Measurements from ENCODE around the gene EBF4. TPM values are rescaled to one million over a fixed set of nuclear protein-coding genes. Genes with fewer than 3 reads are reported as not detected.
"Not testable (repeated sequence)": the region's sequence is repeated elsewhere in the genome, so short reads cannot be mapped to it uniquely, and the experiment has no call there.

EBF4 gene
- total RNA-seq, 2 donors from 2014 or later, result 8.9 to 23.0 TPM

DNA sequence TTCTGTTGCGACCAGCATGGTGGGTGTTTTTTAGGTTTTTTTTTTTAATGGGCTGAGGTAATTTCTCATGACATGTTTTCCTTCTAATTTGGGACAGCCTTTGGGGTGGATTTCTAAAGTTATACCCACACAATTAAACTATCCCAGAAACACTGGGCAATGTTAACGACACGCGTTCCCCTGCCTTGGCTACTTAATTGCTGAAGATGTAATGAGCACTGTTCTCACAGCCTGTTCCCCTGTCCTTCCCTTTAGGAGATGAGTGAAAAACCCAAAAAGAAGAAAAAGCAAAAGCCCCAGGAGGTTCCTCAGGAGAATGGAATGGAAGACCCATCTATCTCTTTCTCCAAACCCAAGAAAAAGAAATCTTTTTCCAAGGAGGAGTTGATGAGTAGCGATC, 34.9 kb upstream of the EBF4 start:
- H3K4me3 Mint-ChIP-seq, result no peak overlapping the region
- peaks cover 58% of the 10 kb centered on the region for H3K4me1 Mint-ChIP-seq (ENCODE audit: low read depth)

DNA sequence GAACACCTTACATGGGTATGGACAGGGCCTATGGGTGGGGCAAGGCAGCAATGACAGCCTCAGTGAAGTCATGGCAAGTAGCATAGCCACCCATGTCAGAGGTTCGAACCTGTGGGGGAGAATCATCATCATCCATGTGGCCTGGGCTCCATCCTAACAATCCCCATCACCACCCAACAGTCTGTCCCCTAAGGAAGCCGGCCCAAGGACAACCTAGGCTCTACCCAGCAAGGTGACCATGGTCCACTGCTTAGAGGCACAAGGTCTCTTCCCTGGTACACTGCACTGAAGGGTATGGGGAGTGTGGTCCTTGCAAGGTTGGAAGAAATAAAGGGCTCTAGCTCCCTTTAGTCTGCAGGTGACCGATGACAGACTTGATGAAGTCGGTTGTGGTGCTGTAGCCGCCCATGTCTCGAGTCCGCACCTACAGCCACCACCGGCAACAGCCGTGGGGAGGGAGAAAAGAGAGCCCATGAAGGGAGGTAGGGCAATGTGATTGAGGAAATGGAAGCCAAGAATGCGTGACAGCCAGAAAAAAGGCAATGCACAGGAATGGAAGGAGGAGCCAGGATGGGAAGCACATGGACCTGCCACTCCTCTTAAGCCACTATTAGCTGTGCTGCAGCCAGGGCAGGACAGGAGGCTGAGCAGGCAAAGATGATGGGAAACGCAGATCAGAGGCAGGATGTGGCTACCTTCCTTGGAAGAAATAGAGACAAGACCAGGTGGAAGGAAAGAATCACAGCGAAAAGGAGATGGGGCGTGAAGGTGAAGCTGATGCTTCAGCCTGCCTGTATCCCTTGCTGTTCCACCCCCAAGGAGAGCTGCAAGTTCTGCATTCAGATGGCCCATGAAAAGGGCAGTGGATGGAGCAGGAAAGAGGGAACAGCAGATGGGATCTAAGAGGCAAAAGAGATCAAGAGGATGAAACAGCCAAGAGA, 33.9 kb upstream of the EBF4 start:
- ATAC-seq (replicated peaks in 1 of 2) (peak; percentile 14 to 30), DNase-seq (peak in 1 of 2 donors; percentile 28)
- H3K27ac Mint-ChIP-seq, result no peak overlapping the region
- H3K4me3 Mint-ChIP-seq, result no peak overlapping the region
- H3K27me3 Mint-ChIP-seq (ENCODE audit: low read depth), result no peaks in the 10 kb centered on the region
- no peaks in the 10 kb centered on the region for H3K9me3 Mint-ChIP-seq
- peaks cover 29 to 39% of the 10 kb centered on the region in 2 donors for H3K36me3 Mint-ChIP-seq (ENCODE audit: insufficient read depth in 2 of 2)
- H3K4me1 Mint-ChIP-seq (ENCODE audit: low read depth), result peaks cover 60% of the 10 kb centered on the region

More for the DNA sequence above, 34.9 kb upstream of the EBF4 start:
- Mint-ChIP-seq H3K27me3 (ENCODE audit: low read depth) (no peaks in the 10 kb centered on the region), H3K27ac (peak overlapping the region; percentile 35), H3K9me3 (no peaks in the 10 kb centered on the region), H3K36me3 (ENCODE audit: insufficient read depth in 2 of 2) (peaks cover 29 to 41% of the 10 kb centered on the region in 2 donors)
- DNase-seq (no peak), ATAC-seq (replicated peaks in 1 of 2) (no peak)

DNA sequence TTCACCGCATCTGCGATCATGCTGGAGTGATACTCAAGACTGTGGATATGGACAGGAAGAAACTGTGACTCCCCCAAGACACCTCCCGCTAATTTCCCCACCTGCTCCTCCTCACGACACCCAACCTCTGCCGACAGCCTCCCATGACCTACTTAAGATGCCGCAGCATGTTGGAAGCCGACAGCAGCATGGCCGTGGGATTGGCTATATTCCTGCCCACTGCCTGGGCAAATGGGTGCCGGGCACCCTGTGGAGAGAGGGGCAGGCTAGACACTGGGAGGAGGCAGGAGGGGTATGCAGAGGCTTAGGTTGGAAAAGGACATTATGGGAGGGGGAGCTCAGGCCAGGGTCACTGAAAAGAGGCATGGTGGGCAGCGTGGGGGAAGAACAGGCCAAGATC, 33.0 kb upstream of the EBF4 start:
- Mint-ChIP-seq H3K9me3 (no peaks in the 10 kb centered on the region), H3K27ac (no peak overlapping the region), H3K4me3 (no peak overlapping the region), H3K27me3 (ENCODE audit: low read depth) (no peaks in the 10 kb centered on the region), H3K4me1 (ENCODE audit: low read depth) (peaks cover 58% of the 10 kb centered on the region), H3K36me3 (ENCODE audit: insufficient read depth in 2 of 2) (peaks cover 27 to 34% of the 10 kb centered on the region in 2 donors)
- no peak for DNase-seq
- ATAC-seq (replicated peaks in 1 of 2), result peak in 1 of 2 donors; percentile 6

DNA sequence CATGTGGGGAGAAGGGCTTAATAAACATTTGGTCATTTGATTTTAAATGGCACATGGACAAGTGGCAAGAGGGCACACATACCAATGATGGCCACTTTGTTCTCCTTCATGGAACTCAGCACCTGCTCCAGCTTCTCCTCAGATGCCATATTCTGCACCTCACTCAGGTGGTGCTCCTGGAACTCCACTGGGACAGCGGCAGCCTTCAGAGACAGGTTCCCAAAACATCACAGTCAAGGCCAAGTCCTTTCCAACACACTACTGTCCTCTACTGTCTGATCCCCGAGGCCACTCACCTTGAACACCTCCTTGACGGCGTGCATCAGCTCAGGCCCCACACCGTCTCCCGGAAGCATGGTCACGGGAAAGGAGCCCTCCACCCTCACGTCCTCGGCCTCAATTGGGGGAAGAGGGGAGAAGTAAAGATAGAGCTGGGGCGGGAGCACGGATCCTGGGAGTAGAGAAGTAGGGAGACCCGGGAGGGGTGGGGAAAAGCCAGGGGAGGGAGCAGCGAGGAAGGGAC, 29.2 kb upstream of the EBF4 start:
- Mint-ChIP-seq H3K27me3 (ENCODE audit: low read depth) (peaks cover 4% of the 10 kb centered on the region), H3K4me1 (ENCODE audit: low read depth) (peaks cover 36% of the 10 kb centered on the region), H3K9me3 (no peaks in the 10 kb centered on the region), H3K4me3 (peak overlapping the region; percentile 85 to 96), H3K36me3 (ENCODE audit: insufficient read depth in 2 of 2) (peaks cover 8 to 13% of the 10 kb centered on the region in 2 donors), H3K27ac (peak overlapping the region; percentile 90)
- DNase-seq, result no peak
- ATAC-seq (replicated peaks in 1 of 2), result no peak

DNA sequence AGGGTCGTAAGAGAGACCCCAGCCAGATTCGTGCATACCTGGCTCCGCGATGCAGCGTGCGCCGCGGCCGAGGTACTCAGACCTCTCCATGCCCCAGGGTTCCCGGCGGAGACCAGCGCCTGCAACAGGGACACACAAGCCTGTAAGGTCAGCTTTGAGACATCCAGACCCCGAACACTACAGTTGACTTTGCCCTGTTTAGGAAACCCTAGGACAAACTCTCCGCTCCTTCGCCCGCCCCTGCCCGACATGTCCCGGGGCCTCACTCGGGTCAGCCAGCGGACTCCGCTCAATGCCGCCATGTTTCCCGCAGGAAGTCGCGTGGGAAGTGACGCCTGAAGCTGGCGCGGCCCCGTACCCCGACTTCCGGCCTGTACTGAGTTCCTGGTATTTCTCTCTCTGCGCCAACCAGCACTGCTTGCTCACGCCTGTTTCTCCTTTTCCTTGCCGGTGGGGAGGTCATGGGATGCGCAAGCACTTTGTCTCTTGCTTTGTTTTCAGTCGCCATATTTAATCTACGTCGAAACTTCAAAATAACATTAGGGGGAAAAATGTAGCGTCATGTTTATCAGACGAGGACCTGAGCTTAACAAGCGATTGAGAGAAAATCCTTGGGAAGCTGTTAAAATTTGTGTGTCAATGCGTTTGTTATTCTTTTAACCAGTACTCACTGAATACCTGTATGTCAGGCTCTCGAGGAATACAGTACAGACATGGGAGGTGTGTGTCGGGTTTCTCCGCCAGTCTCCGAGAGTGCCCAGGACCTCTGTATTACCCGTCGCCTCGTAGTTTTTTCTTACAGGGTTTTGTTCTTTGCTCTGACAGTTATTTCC, 28.5 kb upstream of the EBF4 start, which contains the start of gene IDH3B:
TSS of gene IDH3B (minus strand) at position 330 of the 833 bp plus-strand sequence. CDS start at position 302, 28 bp downstream.
- Mint-ChIP-seq H3K27ac (peak within 1 kb of the TSS; percentile 90), H3K27me3 (ENCODE audit: low read depth) (peaks cover 8% of the 10 kb centered on the region), H3K4me3 (peak within 1 kb of the TSS; percentile 85 to 96), H3K9me3 (no peaks in the 10 kb centered on the region), H3K4me1 (ENCODE audit: low read depth) (peaks cover 32% of the 10 kb centered on the region), H3K36me3 (ENCODE audit: insufficient read depth in 2 of 2) (peaks cover 6 to 8% of the 10 kb centered on the region in 2 donors)
- DNase-seq (peak; percentile 92 to 93), ATAC-seq (replicated peaks in 1 of 2) (peak; percentile 87 to 99)

DNA sequence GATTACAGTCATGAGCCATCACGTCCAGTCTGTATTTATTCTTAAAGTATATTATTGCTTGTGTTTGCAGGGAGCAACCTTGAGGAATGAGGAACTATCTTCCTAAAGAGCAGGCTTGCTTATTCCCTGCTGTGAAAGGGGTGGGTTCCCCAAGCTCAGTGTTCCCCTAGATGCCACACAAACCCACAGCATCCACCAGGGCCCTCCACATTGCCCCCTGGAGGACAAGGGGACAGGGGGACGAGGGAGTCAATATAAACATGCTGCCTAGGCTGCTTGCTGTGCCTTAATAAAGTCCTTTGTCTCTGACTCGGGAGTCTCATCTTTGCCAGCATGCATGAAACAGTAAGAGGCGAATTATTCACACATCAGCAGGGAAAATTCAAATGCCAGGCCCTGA, 20.6 kb upstream of the EBF4 start:
- Mint-ChIP-seq H3K27me3 (ENCODE audit: low read depth) (peaks cover 8% of the 10 kb centered on the region), H3K9me3 (no peaks in the 10 kb centered on the region), H3K4me3 (no peak overlapping the region), H3K36me3 (ENCODE audit: insufficient read depth in 2 of 2) (no peaks in the 10 kb centered on the region), H3K4me1 (ENCODE audit: low read depth) (no peaks in the 10 kb centered on the region), H3K27ac (no peak overlapping the region)
- ATAC-seq (replicated peaks in 1 of 2) (peak; percentile 23 to 49), DNase-seq (peak in 1 of 2 donors; percentile 30)

DNA sequence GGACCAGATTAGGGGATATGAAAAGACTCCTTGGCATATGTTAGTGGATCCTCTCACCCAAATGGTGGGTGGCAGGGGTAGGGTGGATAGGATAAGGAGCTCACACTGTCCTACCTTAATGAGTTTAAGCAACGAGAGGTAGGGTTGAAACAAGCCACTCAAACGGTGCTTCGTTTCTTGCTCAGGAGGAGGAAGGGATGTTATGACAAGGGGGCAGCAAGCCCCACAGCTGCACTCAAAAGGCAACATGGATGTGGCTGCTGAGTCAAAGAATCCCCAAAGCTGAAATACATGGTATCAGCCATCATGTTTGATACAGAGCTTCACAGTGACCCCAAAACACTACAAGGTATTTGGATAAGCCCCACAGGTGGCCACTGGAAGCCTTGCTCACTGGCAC, 20.1 kb upstream of the EBF4 start:
- Mint-ChIP-seq H3K27ac (no peak overlapping the region), H3K27me3 (ENCODE audit: low read depth) (peaks cover 8% of the 10 kb centered on the region), H3K4me3 (no peak overlapping the region), H3K9me3 (no peaks in the 10 kb centered on the region), H3K4me1 (ENCODE audit: low read depth) (no peaks in the 10 kb centered on the region), H3K36me3 (ENCODE audit: insufficient read depth in 2 of 2) (no peaks in the 10 kb centered on the region)
- no peak for DNase-seq
- ATAC-seq (replicated peaks in 1 of 2), result peak; percentile 24 to 84

DNA sequence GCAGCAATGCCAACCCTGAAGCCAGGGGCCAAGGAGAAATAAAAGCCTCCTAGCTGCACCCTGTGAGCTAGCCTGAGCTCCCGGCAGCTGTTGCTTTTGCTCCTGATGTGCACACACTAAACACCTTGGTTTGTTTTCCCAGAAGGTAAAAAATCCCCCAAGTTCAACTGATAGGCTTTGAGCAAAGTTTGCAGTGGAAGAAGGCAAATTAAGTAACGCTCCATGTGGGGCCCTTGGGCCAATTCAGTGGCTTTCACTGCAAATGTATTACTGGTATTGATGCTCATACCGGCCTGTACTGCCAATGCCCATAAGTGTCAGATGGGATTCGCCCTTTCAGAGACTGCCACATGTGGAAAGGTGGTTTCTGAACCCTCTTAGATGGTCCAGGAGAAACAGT, 19.1 kb upstream of the EBF4 start:
- ATAC-seq (replicated peaks in 1 of 2) (no peak), DNase-seq (no peak)
- Mint-ChIP-seq H3K4me1 (ENCODE audit: low read depth) (no peaks in the 10 kb centered on the region), H3K27ac (no peak overlapping the region), H3K36me3 (ENCODE audit: insufficient read depth in 2 of 2) (no peaks in the 10 kb centered on the region), H3K4me3 (no peak overlapping the region), H3K27me3 (ENCODE audit: low read depth) (peaks cover 4% of the 10 kb centered on the region), H3K9me3 (no peaks in the 10 kb centered on the region)

DNA sequence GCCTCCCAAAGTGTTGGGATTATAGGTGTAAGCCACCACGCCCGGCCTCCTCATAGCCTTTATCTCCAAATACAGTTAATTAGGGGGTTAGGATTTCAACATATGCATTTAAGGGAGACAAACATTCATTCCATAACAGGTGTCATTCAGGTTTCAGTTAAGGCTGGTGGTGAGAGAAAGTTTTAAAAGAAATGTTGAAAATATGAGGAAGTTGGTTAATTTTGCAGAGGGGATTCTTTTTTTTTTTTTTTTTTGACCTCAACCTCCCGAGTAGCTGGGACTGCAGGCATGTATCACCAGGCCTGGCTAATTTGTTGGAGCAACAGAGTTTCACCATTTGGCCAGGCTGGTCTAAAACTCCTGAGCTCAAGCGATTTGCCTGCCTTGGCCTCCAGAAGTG, 12.5 kb upstream of the EBF4 start:
- DNase-seq, result no peak
- ATAC-seq (replicated peaks in 1 of 2), result no peak
- no peaks in the 10 kb centered on the region for H3K36me3 Mint-ChIP-seq (ENCODE audit: insufficient read depth in 2 of 2)
- no peaks in the 10 kb centered on the region for H3K4me1 Mint-ChIP-seq (ENCODE audit: low read depth)
- H3K27me3 Mint-ChIP-seq (ENCODE audit: low read depth), result peaks cover 15% of the 10 kb centered on the region
- no peaks in the 10 kb centered on the region for H3K9me3 Mint-ChIP-seq
- H3K27ac Mint-ChIP-seq, result no peak overlapping the region
- no peak overlapping the region for H3K4me3 Mint-ChIP-seq

DNA sequence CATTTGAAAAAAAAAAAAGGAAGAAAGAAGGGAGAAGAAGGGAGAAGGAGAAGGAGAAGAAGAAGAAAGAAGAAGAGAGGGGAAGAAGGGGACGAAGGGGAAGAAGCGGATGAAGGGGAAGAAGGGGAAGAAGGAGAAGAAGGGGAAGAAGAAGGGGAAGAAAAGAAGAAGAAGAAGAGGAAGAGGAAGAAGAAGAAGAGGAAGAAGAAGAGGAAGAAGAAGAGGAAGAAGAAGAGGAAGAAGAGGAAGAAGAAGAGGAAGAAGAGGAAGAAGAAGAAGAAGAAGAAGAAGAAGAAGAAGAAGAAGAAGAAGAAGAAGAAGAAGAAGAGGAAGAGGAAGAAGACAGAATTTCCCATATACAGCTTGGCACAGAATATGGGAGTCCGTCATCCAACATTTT, 10.5 kb upstream of the EBF4 start:
- ATAC-seq (replicated peaks in 1 of 2); DNase-seq; H3K27ac Mint-ChIP-seq; H3K36me3 Mint-ChIP-seq (ENCODE audit: insufficient read depth in 2 of 2); H3K4me1 Mint-ChIP-seq (ENCODE audit: low read depth); H3K4me3 Mint-ChIP-seq; H3K9me3 Mint-ChIP-seq: not testable (repeated sequence)
- H3K27me3 Mint-ChIP-seq (ENCODE audit: low read depth), result peaks cover 21% of the 10 kb centered on the region

DNA sequence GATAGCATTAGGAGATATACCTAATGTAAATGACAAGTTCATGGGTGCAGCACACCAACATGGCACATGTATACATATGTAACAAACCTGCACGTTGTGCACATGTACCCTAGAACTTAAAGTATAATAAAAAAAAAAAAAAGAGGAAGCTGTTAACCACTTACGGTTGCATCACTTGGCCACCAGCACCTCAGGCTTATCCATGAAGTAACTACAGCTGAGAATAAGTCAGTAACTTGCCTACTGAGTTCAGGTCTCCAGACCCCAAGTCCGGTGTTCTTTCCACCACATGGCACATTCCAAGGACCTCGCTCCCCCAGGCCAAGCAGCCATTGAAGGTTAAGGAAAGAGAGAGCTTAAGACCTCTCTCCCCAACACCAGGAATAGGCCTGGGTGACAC, 7.8 kb upstream of the EBF4 start:
- not testable (repeated sequence) for H3K9me3 Mint-ChIP-seq; H3K36me3 Mint-ChIP-seq (ENCODE audit: insufficient read depth in 2 of 2); DNase-seq; H3K27ac Mint-ChIP-seq; ATAC-seq (replicated peaks in 1 of 2); H3K4me3 Mint-ChIP-seq
- Mint-ChIP-seq H3K27me3 (ENCODE audit: low read depth) (peaks cover 24% of the 10 kb centered on the region), H3K4me1 (ENCODE audit: low read depth) (peaks cover 15% of the 10 kb centered on the region)

DNA sequence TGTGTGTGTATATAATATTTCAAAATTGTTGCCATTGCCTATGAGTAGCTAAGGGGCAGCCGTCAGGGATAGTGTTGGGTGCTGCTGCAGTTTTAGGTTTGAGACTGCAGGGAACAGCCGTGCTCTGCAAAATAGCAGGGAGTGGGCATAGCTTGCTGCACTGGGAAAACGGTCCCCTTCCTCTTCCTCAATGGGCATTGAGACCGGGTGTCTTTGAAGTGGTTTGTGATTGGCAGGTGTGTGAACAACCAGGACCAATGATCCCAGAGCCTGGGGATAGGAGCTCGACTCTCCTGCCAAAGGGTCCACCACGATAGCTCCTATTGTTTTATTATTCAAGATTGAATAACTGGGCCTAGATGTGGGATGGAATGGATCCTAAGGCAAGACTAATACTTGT, 5.1 kb upstream of the EBF4 start:
- H3K9me3 Mint-ChIP-seq, result no peaks in the 10 kb centered on the region
- peak overlapping the region; percentile 65 to 72 for H3K4me3 Mint-ChIP-seq
- DNase-seq (no peak), ATAC-seq (replicated peaks in 1 of 2) (no peak)
- H3K27me3 Mint-ChIP-seq (ENCODE audit: low read depth), result peaks cover 41% of the 10 kb centered on the region
- H3K36me3 Mint-ChIP-seq (ENCODE audit: insufficient read depth in 2 of 2), result peaks cover 7 to 9% of the 10 kb centered on the region in 2 donors
- no peak overlapping the region for H3K27ac Mint-ChIP-seq
- H3K4me1 Mint-ChIP-seq (ENCODE audit: low read depth), result peaks cover 26% of the 10 kb centered on the region
